ENCODE measurements around the gene FOXP2.
"Not testable (repeated sequence)": the region's sequence is repeated elsewhere in the genome, so short reads cannot be mapped to it uniquely, and the experiment has no call there.

Gene FOXP2

DNA sequence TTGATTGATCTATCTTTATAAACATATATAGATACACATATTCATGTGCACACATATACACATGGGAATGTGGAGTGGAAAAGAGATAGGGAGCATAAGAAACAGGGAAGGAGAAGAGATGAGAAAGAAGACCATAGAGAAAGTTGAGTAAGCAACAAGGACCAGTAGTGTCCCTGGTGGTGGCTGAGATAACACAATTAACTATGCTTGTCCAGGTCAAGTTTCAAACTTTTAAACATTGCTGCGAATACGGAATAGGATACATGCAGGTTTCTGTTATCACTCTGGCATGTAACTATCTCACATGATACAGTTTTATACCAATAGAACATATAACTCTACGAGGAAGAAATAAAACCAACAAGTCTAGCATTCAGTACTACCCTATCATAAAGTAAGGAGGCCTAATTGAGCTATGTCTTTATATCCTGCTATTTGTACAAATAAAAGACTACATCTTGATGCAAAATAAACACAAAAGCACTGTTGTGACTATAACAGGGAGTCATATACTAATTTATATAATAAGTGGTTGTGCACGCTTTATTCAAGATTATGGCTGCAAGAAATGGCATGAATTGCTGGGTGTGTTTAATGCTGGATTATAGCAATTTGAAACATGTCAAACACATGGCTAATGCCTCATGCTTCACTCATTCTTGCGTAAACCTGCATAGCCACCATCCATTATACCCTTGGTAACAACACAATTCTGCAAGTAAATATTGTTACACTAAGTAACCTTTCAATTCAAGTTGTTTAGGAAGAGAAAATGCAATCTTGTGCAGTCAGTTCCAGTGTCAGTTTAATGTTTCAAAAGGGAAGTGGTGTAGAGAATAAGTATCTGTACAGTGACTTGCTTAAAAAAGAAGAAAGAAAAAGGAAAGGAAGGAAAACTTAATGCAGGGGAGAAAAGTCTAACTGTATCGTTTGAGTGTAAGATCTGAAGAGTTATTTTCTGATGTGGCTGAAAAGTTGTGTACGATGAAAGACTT, 8.2 kb downstream of the FOXP2 start:
- no peak for DNase-seq

DNA sequence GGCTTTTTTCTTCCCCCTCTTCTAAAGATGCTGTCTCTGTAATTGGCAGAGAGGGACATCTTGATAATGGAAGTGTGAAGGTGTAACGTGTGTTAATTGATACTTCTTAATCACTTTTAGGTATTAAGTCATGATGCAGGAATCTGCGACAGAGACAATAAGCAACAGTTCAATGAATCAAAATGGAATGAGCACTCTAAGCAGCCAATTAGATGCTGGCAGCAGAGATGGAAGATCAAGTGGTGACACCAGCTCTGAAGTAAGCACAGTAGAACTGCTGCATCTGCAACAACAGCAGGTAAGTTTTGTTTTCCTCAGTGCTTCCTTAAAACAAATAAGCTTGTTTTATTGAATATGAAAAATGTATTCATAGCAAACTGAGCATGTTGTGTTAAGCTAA, 11.8 kb downstream of the FOXP2 start:
- DNase-seq, result no peak

DNA sequence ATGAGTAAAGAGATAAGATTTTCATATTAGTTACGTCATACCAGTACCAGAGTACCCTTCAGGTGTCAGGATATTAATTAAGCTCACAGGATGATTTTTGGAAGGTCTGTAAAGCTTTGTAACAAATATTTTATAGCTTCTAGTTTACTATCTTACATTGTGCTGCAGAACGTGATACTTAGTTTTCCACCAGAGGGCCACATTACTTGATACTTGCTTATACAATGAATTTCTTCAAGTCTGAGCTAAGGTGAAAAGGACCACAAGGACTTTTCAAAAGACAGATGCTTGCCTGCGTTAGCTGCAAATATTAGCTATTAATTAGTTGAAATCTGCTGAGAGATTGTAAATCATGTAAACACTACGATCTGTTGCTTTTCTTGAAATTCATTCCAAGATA, 12.2 kb downstream of the FOXP2 start:
- DNase-seq, result no peak

DNA sequence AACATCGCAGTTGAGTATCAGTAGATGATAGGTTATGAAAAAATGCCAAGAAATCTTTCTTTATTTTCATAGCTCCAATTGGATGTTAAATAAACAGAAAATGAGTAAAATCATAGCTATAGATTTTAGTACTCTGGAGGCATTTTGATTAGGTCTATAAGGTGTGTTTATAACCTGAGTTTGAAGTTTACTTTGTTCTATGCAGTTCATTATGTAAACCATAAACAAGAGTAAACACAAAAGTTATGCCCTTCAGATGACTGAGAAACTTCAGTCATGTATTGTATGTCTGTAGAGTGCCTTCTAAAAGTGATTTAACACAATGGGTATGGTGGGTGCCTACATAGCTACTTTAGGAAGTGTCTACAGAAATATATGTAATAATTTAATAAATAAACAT, 13.6 kb downstream of the FOXP2 start:
- no peak for DNase-seq

DNA sequence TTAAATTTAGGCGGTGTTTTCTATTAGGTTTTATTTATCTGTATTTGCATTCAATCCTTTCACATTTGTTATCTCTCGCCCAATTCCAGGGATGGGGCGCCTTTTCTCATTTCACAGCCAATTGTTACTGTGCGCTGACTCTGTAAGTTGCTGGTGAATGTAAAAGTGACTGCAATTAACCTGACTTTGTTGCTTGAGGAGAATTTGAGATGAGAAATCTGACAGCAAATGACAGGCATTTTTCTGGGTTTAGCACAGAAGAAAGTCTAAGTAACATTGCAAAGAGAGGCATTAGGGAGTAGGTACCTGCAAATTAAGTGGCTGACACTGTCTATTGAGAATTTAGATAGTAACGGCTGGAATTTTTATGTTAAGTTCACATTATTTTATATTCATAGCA, 16.6 kb downstream of the FOXP2 start:
- DNase-seq, result no peak

DNA sequence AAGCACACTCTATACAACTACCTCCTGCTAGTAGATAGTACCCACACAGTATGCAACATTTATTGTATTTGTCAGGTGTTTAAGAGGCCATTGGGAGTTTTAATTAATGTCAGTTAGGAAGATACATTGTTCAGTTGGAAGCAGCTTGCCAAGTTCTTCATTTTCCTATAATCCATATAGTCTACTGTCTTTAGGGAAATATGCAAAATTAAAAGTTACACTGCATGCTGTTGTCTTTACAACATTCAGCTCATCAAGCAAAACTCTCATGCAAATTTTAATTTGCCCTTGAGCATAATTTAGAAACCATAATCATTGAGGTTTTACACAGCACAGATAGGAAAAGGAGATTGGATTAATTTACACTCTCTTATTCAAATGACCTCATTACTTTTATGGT, 17.4 kb downstream of the FOXP2 start:
- DNase-seq, result no peak

DNA sequence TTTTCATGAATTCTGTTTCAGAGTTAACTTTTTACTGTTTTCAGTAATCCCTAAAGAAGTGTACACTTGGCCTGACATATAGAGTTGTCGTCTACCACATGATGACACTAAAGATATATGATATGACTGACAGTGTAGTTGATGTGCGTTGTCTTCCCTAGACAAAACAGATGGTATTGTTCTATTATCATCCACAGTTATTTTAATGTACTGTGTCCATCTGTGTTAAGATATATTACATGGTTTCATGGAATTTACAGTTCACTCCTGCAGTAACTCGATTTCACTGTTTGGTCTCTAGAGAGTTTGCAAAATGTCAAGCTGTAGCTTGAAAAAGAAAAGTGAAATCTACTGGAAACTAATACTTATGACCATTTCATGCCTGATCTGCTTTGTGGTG, 18.1 kb downstream of the FOXP2 start:
- no peak for DNase-seq

DNA sequence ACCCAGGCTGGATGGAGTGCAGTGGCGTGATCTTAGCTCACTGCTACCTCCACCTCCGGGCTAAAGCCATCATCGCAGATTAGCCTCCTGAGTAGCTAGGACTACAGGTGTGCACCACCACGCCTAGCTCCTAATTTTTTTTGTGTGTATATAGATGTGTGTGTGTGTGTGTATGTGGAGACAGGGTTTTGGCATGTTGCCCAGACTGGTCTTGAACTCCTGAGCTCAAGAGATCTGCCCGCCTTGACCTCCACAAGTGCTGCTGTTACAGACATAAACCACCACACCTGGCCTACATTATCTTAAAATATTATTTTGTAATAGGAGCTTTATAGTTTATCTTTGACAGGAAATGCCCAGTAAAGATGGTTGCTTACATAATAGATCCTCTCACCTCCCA, 25.0 kb downstream of the FOXP2 start:
- no peak for DNase-seq

DNA sequence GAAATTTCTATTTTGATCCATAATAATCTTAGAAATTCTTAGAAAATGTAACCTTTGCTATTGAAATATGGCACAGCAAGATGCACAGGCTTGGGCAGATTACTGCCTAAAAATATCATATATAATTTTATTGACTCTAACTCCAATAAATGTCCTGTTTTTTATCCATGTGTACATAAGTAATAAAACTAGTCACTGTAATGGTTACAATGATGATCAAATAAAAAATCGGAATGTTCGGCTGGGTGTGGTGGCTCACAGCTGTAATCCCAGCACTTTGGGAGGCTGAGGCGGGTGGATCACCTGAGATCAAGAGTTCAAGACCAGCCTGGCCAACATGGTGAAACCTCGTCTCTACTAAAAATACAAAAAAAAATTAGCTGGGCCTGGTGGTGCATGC, 26.3 kb downstream of the FOXP2 start:
- DNase-seq, result not testable (repeated sequence)

DNA sequence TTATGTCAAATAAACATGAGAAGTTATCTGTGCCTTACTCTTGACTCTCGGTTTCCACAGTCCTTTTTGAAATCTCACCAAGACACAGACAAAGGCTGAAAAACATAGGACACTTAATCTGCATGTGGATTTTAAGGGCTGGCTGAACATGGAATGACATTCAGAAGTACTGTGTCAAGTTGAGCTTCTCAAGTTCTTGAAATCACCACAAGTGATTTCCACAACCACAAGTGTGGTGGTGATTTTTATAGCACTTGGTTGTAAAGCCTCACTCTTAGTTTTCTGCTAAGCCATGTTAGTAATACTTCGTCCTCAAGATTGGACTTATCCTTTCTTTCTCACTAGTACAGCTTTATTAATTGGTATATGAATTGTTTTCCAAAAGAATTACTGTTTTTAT, 29.6 kb downstream of the FOXP2 start:
- DNase-seq, result no peak

DNA sequence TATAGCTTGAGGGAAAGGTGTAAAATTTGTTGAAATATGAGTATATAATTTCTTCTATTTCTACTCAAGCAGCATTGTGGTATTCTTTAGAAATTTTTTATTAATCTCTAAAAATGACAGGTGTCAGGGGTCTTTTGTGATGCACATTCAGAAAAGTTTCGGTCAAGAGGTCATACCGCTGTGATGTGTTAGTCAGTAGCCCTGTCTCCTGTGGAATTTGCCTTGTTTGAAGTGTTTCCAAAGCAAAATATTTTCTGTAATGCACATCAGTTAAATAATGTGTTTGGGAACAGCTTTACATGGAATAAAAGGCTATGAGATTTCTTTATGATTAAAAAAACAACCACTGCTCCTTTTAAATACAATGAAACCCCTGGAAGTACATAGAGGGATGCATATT, 35.8 kb downstream of the FOXP2 start:
- DNase-seq, result no peak

DNA sequence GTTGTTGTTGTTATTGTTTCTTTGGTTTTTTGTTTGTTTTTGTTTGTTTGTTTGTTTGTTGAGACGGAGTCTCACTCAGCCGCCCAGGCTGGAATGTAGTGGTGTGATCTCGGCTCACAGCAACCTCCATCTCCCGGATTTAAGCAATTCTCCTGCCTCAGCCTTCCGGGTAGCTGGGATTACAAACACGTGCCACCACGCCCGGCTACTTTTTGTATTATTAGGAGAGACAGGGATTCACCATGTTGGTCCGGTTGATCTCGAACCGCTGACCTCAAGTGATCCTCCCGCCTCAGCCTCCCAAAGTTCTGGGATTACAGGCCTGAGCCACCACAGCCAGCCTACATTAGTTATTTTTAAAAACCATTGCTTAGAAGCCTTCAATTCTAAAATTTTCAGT, 45.0 kb downstream of the FOXP2 start:
- no peak for DNase-seq

DNA sequence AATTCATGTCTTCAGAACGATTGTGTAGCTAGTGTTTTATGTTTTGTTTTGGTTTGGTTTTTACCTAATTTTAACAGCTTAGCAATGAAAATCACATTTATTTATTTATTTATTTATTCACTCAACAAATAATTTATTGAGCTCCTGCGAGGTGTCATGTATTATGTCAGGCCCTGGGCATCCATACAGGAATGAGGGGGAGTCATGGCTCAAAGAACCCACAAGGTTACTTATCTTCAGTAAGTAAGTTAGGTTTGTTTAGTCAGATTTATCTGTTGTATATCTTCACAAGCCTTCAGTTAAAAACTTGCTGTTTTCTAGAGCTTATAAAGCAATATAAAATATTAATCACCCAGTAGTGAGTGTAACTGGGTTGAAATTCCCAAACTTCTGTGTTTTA, 45.4 kb downstream of the FOXP2 start:
- no peak for DNase-seq

DNA sequence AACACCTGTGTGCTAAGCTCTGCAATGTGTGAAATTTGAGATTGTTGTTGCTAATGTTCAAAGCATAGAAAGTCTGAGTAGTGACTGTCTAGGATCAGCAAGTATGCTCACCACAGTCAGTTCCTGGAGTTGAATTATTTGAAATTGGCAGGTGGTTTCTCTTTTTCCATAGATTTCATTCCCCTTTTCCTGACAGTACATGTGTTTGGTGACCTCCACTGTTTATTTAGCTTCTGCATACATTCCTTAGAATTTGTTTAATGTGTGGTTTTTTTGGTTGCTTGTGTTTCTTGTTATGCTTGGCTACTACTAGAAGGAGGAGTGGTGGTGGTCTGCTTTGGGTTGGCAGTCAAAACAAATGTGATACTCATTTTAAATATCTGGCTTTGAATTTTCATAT, 52.3 kb downstream of the FOXP2 start:
- no peak for DNase-seq

DNA sequence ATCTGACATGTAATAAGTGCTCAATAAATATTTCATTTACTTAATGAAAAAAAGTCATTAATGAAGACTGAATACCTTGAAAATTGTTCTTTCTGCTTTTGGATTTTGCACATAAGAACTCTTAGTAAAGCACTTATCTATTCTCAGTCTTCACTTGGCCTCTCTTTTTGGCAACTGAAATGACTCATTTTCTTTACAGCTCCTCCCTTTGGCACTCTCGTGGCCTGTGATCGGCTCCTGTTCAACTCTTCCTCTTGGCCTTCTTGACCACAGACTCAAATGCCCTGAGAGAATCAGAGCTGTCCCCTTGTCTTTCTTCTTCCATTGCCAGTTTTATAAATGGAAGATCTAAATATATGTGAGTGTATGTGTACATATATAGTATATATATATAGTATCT, 54.2 kb downstream of the FOXP2 start:
- no peak for DNase-seq

DNA sequence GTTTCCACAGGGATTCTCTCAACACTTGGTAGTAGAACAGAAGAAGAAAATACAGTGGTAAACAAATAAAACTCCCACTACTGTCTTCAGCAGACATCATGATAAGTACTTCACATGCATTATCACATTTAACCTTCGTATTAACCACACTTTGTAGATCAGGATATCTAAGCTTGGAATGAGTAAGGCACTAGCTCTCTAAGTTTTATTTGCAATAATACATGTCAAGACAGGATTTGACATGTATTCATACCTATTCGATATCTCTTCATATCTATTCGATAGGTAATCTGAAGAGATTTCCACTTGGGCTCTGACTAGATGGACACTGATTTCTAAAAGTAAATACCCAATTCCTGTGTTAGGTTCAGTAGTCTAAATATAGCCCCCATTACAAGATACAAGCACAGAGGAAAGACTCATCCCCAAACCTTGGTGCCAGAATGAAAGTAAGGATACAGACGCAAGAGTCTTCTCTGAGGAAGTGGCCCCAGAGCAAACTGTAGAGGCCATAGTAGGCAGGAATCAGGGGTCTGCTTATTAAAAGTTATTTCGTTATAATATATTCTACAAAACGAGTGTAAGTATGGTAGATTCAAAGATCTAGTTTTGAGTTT, 58.4 kb downstream of the FOXP2 start:
- no peak for DNase-seq

DNA sequence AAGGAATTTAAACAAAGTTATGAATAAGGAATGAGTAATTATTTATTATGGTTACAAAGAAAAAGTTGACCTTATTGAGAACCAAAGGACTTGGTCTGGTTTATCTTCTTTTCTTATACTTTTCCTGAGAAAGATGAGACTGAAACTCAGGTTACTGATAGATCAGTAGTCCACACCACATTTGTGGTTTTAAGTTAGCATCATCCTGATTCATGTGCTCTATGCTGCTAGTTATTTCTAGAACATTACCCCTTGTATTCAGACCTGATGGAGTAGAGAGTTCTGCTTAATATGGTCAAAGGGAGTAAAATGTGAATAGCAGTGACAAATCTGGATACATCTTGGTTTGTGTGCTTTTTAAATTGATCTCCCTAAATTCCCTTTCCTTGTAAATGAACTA, 63.8 kb downstream of the FOXP2 start:
- DNase-seq, result no peak

DNA sequence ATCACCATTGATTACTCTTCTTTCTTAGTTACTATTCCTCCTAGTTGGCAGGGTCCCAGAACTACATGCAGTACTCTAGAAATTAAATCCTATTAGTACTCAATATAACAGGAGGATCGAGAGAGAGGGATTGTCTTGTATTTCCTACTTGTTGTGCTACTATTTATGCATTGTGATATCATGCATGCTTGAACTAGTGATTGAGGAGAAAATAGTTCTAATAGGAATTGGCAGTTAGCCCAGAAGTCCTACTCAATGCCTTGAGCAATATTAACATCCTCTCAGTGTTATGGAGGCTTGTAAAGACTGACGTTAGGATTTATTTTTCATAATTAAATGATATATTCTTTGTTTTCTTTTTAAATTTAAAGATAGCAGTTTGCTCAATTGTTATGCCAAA, 67.4 kb downstream of the FOXP2 start:
- no peak for DNase-seq

DNA sequence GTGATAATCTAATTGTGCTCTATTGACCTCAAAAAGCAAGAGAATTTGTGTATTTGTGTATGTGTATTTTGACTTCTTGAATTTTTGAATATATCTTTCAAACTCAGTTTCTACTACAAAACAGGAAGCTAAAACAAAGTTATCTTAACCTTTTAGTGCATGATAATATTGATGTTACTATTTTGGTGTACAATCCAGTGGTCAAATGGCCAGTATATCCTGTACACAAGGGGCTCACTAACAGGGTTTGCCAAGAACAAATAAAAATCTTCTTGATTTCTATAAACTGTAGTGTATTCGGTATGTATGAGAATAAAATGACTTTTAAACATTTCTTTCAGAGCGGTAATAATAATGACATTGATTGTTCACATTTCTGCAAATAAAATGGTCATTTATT, 69.6 kb downstream of the FOXP2 start:
- no peak for DNase-seq

DNA sequence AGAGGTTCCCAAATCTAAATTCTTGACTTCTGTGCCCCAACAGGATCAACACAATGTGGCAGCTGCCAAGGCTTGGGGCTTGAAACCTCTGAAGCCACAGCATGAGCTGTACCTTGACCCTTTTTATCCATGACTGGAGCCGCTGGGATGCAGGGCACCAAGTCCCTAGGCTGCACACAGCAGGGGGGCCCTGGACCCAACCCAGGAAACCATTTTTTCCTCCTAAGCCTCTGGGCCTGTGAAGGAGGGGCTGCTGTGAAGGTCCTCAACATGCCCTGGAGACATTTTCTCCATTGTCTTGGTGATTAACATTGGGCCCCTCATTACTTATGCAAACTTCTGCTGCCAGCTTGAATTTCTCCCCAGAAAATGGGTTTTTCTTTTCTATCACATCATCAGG, 72.6 kb downstream of the FOXP2 start:
- DNase-seq, result no peak

DNA sequence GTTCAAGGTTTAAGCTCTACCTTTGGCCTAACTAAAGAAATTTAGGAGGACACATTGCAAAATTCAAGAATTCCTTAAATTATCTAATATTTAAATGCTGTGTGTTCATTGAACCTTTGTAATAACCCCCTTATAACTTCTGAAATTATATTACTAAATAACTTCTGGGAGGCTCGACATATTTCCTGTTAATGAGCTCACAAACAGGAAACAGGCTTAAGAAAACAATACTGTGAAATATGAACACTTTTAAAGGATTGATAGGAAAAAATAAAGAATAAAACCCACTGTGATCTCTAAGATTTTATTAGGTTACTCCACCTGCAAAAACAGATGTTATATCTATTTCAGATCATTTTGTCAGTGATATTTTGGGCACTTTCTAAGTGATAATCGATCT, 74.1 kb downstream of the FOXP2 start:
- DNase-seq, result no peak

DNA sequence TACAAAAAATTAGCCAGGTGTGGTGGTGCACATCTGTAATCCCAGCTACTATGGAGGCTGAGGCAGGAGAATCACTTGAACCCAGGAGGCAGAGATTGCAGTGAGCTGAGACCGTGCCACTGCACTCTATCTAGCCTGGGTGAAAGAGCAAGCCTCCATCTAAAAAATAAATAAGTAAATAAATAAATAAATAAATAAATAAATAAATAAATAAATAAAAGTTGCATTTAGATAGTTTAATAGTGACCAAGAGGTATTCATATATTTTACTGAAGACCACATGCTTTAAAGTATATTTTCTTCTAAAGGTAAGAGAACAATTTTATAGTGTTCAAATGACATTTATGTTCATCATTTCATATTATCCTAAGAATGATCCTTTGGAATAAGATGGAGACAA, 82.9 kb downstream of the FOXP2 start:
- DNase-seq, result not testable (repeated sequence)

DNA sequence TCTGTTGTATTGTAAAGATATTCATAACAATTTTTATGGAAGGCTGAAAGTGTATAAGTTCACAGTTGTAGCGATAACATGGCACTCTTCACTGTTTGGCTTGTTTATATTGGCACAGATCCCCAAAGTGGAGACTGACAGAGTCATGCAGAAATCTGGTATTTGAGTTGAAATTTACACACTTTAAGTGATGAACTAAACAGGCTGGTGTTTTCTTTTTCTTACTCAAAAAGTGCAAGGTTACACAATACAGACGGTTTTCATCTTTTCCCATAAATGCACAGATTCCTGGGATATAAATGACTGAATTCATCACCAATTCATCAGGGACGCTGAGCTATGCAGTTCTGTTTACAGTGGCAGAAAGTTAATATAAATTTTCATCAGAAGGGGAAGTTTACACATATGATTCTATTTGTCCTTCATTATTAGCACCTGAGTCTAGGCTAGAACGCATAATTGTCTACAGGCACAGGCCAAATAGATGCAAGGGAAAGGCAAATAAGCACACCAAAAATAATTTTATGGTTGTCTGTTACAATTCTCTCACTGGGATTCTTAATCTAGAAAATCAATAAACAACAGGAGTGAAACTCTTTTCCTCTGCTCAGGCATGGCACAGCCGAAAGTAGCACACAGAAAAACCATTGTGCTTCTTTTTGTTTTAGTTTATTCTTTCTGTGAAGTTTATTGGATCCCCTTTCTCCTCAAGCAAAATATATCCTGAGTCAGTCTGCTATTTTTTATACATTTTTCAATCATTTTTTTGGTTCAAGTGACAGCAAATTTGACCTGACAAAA, 88.0 kb downstream of the FOXP2 start:
- DNase-seq, result no peak

DNA sequence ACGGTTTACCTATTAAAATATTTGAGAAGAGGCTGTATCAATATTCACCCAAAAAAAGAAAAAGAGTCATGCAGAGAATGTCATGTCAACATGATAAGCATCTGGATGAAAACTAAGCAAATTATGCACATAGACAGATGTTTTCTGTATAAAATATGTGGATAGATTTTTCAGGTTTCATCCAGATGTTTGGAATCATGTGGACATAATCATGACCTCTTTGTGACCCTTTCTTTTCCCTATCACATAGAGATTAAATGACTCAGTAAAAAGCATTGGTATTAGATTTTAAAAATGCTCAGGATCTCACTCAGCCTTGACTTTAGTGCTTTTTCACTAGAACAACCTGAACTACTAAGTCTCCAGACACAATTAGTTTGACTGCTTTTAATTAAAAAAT, 90.0 kb downstream of the FOXP2 start:
- no peak for DNase-seq
